ENCODE results near the gene MICOS13.
A peak's percentile ranks its signal among the peaks of the same experiment; 100 is the strongest.

MICOS13 gene

DNA sequence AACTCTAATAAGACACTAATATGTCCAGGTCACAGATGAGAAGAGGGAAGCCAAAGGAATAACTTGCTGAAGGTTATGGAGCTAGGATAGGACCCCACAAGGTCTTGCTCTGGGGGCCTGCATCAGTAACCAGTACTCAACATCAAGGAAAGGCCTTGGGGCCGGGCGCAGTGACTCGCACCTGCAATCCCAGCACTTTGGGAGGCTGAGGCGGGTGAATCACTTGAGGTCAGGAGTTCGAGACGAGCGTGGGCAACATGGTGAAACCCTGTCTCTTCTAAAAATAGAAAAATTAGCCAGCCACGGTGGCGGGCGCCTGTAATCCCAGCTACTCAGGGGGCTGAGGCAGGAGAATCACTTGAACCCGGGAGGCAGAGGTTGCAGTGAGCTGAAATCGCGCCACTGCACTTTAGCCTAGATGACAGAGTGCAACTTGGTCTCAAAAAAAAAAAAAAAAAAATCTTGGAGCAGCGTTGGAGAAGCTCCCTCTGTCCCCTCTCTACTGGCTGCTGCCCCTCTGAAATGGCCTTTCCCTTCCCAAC is 37.8 kb upstream of the MICOS13 start:
- H3K4me1 ChIP-seq (ENCODE audit: control insufficient read depth, insufficient read depth, low read length) = peaks cover 12% of the 10 kb centered on the region; the same call in 1 of the 2 replicates
- ChIA-PET POLR2A (interaction anchor here (0.5 to 4.1 kb wide), 12 partner anchors 10 to 1359 kb away, joined by 3 to 62 read pairs (median 4); partner anchors contain the start of genes DUS3L, NDUFA11 and RPL36), CTCF (interaction anchor here (0.9 to 1.6 kb wide), 5 partner anchors 12 to 72 kb away, joined by 3 to 7 read pairs (median 3); partner anchors contain the start of gene RPL36)
- H3K4me3 ChIP-seq (ENCODE audit: low read depth, low read length) = peak overlapping the region; percentile 68
- H3K9me3 ChIP-seq (ENCODE audit: control insufficient read depth, insufficient read depth, low read depth, low read length) = no peaks in the 10 kb centered on the region
- peaks cover 22 to 27% of the 10 kb centered on the region in 2 experiments; a peak in 2 of 3 replicates for H3K36me3 ChIP-seq (ENCODE audit: control insufficient read depth in 2 of 2, insufficient read depth in 1 of 2, low read length in 2 of 2)
- TF ChIP-seq ZFHX2 (tag by site-specific recombination; conservative IDR thresholded peaks at IDR 0.05) = peak; percentile 61
- TF ChIP-seq EGR2 (tag by site-specific recombination; IDR thresholded peaks at IDR 0.05; ENCODE audit: low read depth) = 0 out of 2 replicates have a peak, but pooled peaks have one; percentile 24
- TF ChIP-seq GLI2 (tag by site-specific recombination; IDR thresholded peaks at IDR 0.05; ENCODE audit: borderline replicate concordance, low read depth) = no peak
- TF ChIP-seq, protein P1, sequence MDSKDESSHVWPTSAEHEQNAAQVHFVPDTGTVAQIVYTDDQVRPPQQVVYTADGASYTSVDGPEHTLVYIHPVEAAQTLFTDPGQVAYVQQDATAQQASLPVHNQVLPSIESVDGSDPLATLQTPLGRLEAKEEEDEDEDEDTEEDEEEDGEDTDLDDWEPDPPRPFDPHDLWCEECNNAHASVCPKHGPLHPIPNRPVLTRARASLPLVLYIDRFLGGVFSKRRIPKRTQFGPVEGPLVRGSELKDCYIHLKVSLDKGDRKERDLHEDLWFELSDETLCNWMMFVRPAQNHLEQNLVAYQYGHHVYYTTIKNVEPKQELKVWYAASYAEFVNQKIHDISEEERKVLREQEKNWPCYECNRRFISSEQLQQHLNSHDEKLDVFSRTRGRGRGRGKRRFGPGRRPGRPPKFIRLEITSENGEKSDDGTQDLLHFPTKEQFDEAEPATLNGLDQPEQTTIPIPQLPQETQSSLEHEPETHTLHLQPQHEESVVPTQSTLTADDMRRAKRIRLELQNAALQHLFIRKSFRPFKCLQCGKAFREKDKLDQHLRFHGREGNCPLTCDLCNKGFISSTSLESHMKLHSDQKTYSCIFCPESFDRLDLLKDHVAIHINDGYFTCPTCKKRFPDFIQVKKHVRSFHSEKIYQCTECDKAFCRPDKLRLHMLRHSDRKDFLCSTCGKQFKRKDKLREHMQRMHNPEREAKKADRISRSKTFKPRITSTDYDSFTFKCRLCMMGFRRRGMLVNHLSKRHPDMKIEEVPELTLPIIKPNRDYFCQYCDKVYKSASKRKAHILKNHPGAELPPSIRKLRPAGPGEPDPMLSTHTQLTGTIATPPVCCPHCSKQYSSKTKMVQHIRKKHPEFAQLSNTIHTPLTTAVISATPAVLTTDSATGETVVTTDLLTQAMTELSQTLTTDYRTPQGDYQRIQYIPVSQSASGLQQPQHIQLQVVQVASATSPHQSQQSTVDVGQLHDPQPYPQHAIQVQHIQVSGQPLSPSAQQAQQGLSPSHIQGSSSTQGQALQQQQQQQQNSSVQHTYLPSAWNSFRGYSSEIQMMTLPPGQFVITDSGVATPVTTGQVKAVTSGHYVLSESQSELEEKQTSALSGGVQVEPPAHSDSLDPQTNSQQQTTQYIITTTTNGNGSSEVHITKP (tag by site-specific recombination; IDR thresholded peaks at IDR 0.05) = peak; percentile 99
- TF ChIP-seq ZNF366 (tag by site-specific recombination; conservative IDR thresholded peaks at IDR 0.05) = no peak
- TF ChIP-seq ZNF629 (tag by site-specific recombination; IDR thresholded peaks at IDR 0.05) = no peak
- TF ChIP-seq ZNF214 (tag by site-specific recombination; IDR thresholded peaks at IDR 0.05; ENCODE audit: borderline replicate concordance) = no peak
- TF ChIP-seq ZFP41 (tag by site-specific recombination; IDR thresholded peaks at IDR 0.05; ENCODE audit: borderline replicate concordance) = no peak
- 0 out of 2 replicates have a peak, but pooled peaks have one; percentile 11 for TF ChIP-seq ZBTB8A (tag by site-specific recombination; IDR thresholded peaks at IDR 0.05)
- no peak for TF ChIP-seq ZNF416 (tag by site-specific recombination; IDR thresholded peaks at IDR 0.05)
- TF ChIP-seq KLF9 (tag by site-specific recombination; IDR thresholded peaks at IDR 0.05; ENCODE audit: low read depth) = no peak
- TF ChIP-seq, protein P2, sequence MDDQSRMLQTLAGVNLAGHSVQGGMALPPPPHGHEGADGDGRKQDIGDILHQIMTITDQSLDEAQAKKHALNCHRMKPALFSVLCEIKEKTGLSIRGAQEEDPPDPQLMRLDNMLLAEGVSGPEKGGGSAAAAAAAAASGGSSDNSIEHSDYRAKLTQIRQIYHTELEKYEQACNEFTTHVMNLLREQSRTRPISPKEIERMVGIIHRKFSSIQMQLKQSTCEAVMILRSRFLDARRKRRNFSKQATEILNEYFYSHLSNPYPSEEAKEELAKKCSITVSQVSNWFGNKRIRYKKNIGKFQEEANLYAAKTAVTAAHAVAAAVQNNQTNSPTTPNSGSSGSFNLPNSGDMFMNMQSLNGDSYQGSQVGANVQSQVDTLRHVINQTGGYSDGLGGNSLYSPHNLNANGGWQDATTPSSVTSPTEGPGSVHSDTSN (CRISPR knock-in tag; IDR thresholded peaks at IDR 0.05) = no peak
- no peak for TF ChIP-seq SP7 (tag by site-specific recombination; IDR thresholded peaks at IDR 0.05)
- H3K27ac ChIP-seq (ENCODE audit: extremely low read depth, low read depth, low read length) = peak overlapping the region; percentile 80

DNA sequence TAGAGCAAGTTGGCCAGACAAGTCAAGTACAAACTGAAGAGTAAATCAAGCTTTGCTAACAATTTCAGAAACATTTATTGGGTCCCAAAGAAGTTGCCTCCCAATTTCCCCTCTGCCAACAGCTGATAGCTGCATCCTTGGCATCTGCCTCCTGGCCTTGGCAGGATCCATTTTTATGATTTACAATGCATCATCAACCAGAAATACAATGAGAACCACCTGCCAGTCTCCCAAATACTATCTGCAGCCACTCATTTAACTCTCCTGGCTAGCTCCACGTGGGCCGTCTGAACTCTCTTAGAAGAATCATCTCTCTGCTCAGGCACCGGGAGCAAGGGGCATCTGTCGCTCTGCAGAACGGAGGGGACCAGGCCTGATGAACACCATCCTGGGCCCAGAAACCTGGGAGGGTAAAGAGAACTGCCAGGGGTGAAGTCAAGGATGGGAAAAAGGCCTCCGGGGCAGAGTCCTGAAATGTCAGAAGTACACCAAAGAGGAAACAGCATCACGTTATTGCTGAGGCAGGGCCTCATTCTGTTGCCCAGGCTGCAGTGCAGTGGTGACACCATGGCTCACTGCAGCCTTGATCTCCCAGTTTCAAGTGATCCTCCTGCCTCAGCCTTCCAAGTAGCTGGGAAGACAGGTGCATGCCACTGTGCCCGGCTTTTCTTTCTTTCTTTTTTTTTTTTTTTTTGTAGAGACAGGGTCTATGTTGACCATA is 37.1 kb upstream of the MICOS13 start:
- H3K27ac ChIP-seq (ENCODE audit: extremely low read depth, low read depth, low read length) = no peak overlapping the region; the same call in 1 of the 2 replicates

More for the DNA sequence above, 37.1 kb upstream of the MICOS13 start:
- Histone ChIP-seq H3K4me1 (ENCODE audit: control insufficient read depth, insufficient read depth, low read length) (peaks cover 12% of the 10 kb centered on the region; the same call in 1 of the 2 replicates), H3K36me3 (ENCODE audit: control insufficient read depth in 2 of 2, insufficient read depth in 1 of 2, low read length in 2 of 2) (peaks cover 28 to 34% of the 10 kb centered on the region in 2 experiments; a peak in 2 of 3 replicates), H3K4me3 (ENCODE audit: low read depth, low read length) (no peak overlapping the region), H3K9me3 (ENCODE audit: control insufficient read depth, insufficient read depth, low read depth, low read length) (no peaks in the 10 kb centered on the region)
- ChIA-PET POLR2A (interaction anchor here (0.6 to 4.1 kb wide), 4 partner anchors 9 to 35 kb away, joined by 4 to 62 read pairs (median 8); partner anchors contain the start of gene RPL36), CTCF (interaction anchor here (0.7 to 1.6 kb wide), 3 partner anchors 11 to 72 kb away, joined by 3 to 6 read pairs (median 3); no protein-coding TSS in a partner anchor)
- TF ChIP-seq ZNF791 (tag by site-specific recombination; IDR thresholded peaks at IDR 0.05) = no peak
- TF ChIP-seq ZNF133 (tag by site-specific recombination; IDR thresholded peaks at IDR 0.05) = no peak
- TF ChIP-seq ZNF302 (tag by site-specific recombination; IDR thresholded peaks at IDR 0.05; ENCODE audit: low read depth) = no peak
- no peak for TF ChIP-seq ZNF561 (tag by site-specific recombination; IDR thresholded peaks at IDR 0.05; ENCODE audit: borderline replicate concordance)
- no peak for TF ChIP-seq ZNF114 (tag by site-specific recombination; IDR thresholded peaks at IDR 0.05)
- no peak for TF ChIP-seq ZNF266 (tag by site-specific recombination; IDR thresholded peaks at IDR 0.05; ENCODE audit: low read depth)
- TF ChIP-seq ZNF16 (tag by site-specific recombination; IDR thresholded peaks at IDR 0.05; ENCODE audit: low read depth) = no peak
- no peak for TF ChIP-seq KLF9 (tag by site-specific recombination; IDR thresholded peaks at IDR 0.05; ENCODE audit: low read depth)
- TF ChIP-seq GLIS2 (tag by site-specific recombination; IDR thresholded peaks at IDR 0.05) = no peak
- TF ChIP-seq ZNF341 (tag by site-specific recombination; IDR thresholded peaks at IDR 0.05; ENCODE audit: low read depth) = no peak
- TF ChIP-seq REPIN1 (tag by site-specific recombination; IDR thresholded peaks at IDR 0.05; ENCODE audit: low read depth) = no peak

Data from HEK293 (cell line).